Measurements from ENCODE around the gene GINS2. TPM values are rescaled to one million over a fixed set of nuclear protein-coding genes. Genes with fewer than 3 reads are reported as not detected.

Gene GINS2
- total RNA-seq, 1 experiment from 2014 or later: 38.1 TPM

DNA sequence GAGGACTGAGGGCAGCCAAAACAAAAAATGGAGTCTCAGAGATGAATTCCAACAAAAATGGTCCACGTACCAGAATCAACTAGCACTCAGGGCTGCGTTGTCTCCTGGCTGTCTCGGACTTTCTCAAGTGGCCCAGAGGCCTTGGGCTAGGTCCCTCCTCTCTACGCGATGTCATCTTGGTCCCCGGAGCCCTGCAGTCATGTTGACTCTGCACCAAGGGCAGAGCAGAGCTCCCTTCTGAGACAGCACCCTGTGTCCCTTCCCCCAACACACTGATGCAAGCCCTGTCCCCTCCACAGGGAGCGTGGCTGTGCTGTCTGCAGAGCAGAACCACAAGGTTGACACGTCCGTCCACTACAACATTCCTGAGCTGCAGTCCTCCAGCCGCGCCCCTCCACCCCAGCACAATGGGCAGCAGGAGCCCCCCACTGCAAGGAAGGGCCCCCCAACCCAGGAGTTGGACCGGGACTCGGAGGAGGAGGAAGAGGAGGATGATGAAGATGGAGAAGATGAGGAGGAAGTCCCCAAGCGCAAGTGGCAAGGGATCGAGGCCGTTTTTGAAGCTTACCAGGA lies 20.8 kb downstream of the GINS2 start:
- DNase-seq (ENCODE audit: low read depth): no peak

DNA sequence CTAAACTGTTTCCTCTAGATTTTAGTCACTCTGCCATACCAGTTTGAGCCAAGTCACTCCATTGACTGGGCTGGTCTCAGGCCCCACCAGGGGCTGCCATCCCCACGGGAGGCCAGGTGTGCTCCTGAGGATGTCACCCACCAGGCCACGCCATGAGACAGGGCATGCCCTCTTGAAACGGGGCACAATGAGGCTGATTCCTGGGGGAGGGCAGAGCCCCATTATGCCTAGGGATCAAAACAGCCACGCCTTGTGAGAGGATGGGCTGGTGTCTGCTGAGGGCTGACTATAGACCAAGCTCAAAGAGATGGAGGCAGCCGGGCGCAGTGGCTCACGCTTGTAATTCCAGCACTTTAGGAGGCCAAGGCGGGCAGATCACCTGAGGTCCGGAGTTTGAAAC lies 21.5 kb downstream of the GINS2 start:
- no peak for DNase-seq (ENCODE audit: low read depth)

DNA sequence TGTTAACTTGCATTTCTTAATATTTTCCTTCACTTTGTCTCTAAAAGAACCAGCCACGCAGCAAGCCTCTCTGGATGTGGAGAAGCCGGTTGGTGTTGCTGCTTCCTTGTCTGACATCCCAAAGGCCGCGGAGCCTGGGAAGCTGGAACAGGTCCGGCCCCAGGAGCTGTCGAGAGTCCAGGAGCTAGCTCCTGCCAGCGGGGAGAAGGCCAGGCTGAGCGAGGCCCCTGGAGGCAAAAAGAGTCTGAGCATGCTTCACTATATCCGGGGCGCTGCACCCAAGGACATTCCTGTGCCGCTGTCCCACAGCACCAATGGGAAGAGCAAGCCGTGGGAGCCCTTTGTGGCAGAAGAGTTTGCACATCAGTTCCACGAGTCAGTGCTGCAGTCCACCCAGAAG lies 22.8 kb downstream of the GINS2 start:
- no peak for DNase-seq (ENCODE audit: low read depth)

DNA sequence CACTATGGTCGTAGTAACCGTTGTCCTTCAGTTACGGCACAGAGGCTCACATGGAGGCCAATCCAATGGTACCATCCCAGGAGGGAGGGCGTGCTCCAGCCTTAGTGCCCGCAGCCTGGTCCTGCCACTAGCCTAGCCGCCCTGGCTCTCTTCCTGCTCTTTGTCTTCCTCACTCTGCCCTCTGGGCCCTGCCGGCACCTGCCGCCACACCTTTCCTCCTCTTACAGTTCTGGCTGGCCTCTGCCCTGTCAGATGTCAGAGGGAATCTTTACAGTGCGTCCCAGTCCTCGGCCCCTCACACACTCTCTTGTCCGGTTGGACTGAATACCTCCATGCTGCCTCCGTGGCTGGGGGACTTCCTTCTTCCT lies 23.4 kb downstream of the GINS2 start:
- DNase-seq (ENCODE audit: low read depth): no peak

DNA sequence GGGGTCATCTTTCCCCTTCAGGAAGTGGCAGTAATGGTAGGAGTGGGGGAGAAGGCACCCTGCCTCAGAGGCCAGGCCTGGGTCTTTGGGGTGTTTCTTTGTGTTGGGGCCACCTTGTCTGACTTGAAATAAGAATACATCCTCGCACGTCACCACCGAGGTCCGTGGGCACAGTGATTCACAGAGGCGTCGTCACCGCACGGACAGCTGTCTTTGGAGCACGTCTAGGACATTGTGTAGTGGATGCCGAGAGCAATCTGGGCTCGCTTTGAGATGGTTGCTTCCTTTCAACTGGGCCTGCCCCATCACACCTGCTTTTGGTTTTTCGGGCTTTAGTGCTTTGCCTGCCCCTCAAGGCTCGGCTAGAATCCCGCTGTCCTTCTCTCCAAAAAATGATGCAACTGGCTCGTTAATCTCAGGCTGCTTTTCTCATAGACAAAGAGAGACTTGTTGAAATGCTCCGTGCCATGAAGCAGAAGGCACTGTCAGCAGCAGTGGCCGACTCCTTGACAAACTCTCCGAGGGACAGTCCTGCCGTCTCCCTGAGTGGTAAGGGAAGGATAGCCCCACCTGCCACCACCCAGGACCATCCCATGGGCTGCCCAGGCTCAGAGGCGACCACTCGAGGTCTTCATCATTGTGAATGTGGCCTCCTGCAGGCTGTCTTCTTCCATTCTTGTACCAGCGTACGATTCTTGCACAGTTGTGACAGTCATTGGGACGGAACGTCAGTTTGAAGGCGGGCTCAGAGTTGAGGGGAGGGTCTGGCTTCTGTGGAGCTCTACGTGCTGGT lies 24.0 kb downstream of the GINS2 start:
- DNase-seq (ENCODE audit: low read depth): no peak

DNA sequence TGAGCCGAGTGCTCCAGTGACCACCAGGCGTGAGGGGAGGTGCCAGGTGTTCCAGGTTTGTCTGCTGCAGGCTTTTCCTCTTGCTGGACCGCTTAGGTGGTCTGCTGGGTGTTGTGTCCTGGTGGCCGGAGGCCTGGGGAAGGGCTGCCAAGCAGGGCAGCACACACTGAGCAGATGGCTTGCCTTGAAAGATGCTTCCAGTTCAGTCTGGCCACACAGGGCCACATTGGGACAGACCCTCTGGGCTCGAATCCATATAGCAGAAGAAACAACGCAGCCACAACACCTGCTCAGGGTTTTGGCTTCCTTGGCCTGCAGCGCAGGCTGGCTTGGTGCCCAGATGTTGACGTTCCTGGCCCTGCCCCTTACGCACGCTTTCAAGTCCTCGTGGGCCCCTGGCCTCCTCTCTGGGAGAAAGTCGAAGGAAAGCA lies 24.8 kb downstream of the GINS2 start:
- no peak for DNase-seq (ENCODE audit: low read depth)

DNA sequence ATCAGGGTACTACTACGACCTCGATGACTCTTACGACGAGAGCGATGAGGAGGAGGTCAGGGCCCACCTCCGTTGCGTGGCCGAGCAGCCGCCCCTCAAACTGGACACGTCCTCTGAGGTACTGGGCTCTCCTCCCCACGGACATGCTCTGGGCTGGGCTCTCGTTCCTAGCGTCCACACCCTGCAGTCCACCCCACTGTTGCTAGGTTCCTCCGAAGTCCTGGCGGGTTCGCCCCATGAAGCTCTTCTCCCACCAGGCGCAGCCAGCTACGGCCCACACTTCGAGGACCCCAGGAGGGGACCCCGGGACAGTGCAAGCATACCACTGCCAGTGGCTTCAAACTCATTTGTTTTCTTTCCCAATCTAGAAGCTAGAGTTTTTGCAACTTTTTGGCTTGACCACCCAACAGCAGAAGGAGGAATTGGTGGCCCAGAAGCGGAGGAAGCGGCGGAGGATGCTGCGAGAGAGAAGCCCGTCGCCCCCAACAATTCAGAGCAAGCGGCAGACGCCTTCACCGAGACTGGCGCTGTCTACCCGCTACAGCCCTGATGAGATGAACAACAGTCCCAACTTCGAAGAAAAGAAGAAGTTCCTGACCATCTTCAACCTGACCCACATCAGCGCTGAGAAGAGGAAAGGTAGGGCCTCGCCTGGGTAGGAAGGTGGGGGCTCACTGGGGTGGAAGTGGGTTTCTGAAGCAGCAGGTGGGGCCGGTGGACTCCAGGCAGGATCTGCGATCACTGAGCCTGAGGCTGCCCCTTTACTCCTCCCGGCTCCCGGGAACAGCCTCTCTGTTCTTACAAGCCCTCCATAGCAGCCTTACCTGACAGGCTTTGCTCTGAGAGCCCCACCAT lies 25.6 kb downstream of the GINS2 start:
- DNase-seq (ENCODE audit: low read depth): no peak

DNA sequence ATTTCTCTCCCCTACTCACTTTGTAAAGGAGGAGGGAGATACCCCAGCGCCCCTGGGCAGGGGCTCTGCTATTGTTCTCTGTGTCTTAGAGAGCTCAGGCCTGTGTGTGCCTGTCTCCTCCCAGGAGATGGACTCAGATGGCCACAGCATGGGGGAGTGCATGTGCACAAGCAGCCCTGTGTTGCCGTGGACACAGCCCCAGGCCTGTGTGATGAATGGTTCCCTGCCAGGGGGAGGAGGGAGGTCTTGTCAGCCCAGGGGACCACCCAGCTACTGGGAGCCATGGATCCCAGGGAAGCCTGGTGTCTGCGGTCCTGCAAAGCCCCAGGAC lies 26.3 kb downstream of the GINS2 start:
- DNase-seq (ENCODE audit: low read depth): no peak

DNA sequence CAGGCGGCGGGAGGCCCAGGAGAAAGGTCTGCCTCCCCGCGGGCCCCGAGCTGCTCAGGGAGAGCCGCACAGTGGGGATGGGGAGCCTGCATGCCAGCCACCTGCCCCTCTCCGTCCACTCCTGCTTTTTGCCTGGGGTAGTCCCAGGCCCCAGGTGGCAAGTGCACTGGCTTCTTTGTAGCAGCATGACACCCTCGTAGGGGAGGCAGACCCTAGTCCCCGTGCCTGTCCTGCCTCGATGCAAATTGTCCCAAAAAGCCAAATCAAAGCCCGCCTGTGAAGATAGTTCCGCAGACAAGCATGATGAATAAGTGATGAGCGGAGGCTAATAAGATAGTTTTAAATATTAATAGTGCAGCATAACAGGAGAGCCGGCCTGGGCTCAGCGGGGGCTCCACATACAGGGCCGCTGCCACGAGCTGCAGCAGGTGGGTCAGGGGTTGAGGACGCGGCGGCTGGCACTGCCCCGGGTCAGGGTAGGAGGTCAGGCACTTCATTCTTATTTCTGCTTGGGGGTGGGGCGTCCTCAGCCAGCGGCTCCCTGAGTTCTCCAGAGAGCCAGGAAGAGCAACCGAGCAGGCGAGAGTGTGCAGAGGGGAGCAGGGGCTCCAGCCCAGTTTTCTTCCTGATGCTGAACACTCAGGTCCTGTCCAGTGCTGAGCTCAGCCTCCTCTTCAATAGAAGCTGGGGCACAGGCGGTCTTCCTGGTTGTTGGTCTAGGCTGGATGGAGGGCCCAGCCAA lies 26.8 kb downstream of the GINS2 start:
- no peak for DNase-seq (ENCODE audit: low read depth)

DNA sequence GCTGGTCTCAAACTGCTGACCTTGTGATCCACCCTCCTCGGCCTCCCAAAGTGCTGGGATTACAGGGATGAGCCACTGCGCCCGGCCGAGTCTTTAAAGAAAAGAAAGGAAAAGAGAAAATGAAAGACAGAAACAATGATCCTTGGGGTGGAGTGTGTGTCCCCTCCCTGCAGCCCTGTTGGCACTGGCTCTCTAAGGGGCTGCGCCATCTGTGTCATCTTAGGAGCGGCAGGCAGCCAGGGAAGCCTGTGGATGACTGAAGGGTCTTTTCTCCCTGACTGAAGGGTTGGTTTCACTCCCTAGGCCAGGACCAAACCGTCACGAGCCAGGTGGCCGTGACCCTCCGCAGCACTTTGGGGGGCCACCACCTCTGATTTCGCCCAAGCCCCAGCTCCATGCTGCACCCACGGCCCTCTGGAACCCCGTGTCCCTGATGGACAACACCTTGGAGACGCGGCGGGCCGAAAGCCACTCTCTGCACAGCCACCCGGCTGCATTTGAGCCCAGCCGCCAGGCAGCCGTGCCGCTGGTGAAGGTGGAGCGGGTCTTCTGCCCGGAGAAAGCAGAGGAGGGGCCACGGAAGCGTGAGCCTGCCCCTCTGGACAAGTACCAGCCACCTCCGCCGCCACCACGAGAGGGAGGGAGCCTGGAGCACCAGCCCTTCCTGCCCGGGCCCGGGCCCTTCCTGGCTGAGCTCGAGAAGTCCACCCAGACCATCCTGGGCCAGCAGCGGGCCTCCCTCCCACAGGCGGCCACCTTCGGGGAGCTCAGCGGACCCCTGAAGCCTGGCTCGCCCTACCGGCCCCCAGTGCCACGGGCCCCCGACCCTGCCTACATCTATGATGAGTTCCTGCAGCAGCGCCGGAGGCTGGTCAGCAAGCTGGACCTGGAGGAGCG lies 27.7 kb downstream of the GINS2 start:
- DNase-seq (ENCODE audit: low read depth): no peak

DNA sequence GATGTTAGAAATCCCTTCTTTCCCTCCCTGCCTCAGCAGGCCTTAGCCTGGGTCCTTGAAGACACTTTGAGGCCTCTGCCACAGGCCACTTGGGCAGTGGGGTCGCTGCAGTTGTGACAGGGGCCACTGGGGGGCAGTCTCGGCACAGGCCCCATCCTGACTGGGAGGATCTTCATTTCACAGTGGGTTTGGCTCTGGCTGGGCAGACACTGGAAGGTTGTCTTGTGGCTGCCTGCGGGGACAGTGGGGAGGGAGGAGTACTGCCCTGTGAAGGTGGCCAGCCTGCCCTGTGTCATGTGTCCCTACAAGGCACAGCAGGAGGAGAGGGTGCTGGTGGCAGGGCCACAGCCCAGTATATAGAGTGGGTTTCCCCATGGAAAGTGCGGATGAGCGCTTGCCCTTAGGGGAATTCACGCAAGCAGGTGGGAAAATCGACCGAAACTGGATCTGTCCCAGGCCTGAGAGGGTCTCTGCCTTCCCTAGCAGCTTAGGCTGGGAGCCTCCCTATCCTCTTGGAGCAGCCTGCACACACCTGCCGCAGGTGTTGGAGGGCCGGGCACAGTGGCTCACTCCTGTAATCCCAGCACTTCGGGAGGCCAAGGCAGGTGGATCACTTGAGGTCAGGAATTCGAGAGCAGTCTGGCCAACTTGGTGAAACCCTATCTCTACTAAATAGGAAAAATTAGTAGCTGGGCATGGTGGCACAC lies 28.8 kb downstream of the GINS2 start:
- DNase-seq (ENCODE audit: low read depth): peak; percentile 53

DNA sequence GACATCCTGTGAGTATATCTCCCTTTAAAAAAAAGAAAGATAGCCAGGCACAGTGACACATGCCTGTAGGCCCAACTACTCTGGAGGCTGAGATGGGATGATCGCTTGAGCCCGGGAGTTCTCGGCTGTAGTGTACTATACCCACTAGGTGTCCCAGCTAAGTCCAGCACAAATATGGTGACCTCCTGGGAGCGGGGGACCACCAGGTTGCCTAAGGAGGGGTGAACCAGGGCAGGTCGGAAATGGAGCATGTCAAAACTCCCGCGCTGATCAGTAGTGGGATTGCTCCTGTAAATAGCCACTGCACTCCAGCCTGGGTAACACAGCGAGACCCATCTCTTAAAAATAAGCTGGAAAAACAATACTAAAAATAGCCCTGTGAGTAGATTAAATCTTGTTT lies 29.4 kb downstream of the GINS2 start:
- DNase-seq (ENCODE audit: low read depth): no peak

DNA sequence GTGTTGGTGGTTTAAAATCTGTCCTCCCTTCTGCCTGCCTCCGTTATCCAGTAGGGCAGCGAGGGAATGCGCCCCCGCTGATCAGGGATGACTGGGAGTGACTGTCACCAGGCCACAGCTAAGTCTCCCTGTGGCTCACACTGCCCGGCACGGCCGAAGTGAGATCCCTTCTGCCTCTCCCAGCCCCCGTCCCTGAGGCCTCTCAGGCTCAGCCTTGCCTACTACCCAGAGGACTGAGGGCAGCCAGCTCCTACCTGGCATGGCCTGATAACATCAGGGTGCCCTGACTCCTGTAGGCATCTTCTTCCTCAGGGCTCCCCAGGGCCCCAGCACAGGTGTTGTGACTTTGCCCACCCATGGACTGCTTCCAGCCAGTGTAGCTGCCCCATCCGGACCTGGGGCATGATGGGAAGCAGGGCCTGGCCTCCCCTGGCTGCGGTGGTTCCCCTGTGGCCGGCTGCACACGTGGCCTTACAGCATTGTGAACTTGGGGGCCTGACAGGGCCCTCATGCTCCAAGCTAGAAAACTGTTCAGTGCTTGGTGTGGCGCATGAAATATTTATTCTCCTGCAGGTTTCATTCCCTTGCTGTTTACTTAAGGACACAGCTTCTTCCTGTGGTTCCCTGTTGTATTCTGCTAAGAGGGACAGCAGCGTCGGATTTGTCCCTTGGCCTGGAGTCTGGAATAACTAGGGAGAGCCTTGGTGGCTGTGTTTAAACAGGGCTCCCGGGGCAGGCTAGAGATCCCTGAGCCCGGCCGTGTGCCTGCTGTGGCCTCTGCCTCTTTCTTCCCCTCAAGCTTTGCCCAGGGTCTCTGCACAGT lies 30.0 kb downstream of the GINS2 start:
- DNase-seq (ENCODE audit: low read depth): no peak

DNA sequence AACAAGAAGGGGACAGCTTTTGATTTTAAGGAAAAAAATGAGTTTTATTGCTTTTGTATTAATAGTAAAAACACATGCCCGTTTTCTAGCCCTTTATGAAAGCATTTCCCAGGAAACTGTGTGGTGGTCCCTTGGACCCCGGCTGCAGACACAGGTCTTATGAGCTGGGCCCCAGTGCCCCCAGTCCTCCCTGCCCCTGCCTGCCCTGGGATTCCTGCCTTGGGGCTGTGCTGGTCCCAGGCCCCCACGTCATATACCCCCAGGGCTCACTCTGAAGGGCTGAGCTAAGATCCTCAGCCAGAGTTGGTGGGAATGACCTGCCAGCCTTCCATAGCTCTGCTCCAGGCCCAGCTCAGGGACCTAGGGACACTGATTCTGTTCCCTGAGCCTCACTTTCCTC lies 30.8 kb downstream of the GINS2 start:
- no peak for DNase-seq (ENCODE audit: low read depth)

DNA sequence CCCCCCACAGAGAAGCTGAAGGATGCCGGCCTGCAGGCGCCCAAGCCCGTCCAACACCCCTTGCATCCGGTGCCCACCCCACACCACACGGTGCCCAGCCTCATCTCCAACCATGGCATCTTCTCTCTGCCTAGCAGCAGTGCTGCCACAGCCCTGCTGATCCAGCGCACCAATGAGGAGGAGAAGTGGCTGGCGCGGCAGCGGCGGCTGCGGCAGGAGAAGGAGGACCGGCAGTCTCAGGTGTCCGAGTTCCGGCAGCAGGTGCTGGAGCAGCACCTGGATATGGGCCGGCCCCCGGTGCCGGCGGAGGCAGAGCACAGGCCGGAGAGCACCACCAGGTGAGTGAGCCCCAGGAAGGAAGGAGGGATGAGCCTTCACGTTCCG lies 31.5 kb downstream of the GINS2 start:
- DNase-seq (ENCODE audit: low read depth): no peak

DNA sequence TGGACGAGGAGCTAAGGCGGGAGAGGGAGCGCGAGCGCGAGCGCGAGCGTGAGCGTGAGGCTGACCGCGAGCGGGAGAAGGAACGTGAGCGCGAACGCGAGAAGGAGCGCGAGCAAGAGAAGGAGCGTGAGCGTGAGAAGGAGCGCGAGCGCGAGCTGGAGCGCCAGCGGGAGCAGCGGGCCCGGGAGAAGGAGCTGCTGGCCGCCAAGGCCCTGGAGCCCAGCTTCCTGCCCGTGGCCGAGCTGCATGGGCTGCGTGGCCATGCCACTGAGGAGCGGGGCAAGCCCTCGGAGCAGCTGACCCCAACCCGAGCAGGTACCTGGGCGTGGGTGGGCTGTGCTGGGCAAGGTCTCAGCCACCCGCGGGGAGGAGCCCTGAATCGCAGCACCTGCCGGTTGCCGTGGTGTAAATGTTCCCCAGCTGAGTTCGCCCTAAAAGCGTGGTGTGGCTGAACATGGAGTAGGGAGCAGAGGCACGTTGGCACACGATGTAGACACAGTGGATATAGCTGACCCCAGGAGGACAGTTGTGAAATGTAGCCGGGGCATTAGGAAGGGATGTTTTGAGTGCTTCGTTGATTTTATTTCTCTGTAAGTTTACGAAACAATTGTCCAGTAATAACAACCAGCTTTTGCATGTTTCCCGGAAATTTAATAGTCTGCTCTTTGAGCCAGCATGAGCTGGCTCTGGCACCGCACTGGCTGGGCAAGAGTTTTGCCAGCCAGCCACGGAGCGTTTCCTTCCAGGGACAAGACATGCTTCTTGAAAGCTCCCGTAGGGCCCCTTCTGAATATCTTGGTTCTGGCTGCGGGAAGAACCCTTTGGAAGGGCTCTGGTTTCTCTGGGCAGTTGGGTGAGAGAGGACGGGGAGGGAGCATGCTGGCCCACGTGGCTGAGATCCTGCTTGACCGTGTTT lies 32.1 kb downstream of the GINS2 start:
- DNase-seq (ENCODE audit: low read depth): no peak

DNA sequence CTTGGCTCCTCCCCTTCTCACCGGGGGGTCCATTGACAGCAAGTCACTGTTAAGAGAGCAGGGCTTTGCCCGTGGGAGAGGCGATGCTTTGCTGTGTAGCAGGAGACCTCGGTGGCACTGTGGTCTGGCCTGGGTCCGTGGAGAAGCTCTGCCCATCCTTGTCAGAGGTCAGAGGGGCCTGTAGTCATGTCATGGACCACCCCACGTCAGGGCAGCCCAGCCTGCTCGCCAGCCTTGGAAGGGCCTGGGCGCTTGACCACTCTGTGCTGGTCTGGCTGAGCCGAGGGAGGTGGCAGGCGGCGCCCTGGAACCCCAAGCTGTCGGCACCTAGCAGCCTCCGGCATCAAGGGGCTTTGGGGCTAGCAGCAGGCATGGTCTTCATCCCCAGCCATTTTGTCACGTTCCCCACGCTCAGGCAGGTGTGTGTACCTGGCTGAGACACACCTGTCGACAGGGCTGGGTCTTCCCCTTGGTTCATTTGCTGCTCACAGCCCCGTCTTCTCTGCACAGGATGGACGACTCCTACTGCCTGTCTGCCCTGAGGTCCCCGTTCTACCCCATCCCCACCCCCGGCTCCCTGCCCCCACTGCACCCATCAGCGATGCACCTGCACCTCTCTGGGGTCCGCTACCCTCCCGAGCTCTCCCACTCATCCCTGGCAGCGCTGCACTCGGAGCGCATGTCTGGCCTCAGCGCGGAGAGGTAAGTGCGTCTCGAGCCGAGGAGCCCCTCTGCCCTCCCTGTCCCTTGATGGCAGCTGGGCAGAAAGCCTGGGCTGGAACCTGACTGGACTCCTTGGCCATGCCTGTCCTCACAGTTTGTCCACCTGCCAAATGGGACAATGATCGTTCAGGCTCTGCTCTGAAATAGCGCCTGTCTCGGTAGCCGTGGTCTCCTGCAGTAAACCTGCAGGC lies 33.3 kb downstream of the GINS2 start:
- no peak for DNase-seq (ENCODE audit: low read depth)

Measured in Daoy (cell line).